Measurements from ENCODE around the gene RASGRF2.

Gene RASGRF2

DNA sequence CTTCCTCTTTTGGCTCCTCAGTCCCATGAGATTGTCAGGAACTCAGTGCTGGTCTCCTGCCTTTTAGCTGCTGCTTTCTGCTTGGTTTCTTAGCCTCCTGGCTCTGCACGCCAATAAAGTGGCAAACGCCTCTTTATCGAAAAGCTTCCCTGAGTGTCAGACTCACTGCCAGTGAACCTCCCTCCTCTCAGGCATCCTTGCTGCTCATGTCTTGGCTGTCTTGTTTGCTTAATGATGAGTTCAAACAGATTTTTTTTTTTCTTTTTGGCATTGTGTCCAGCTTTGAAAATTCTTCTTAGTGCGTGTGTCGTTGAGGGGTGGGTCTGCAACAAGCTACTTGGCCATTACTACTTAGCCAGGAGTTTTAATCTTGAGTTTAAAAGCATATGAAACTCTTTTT, 14.9 kb downstream of the RASGRF2 start:
- H3K9ac ChIP-seq (ENCODE audit: low read length): no peak overlapping the region
- H3K4me3 ChIP-seq (ENCODE audit: low read length): no peak overlapping the region
- no peaks in the 10 kb centered on the region for H3K4me1 ChIP-seq (ENCODE audit: control insufficient read depth, insufficient read depth, low read length)
- no peak overlapping the region for H3K27ac ChIP-seq (ENCODE audit: low read depth, low read length)
- H3K27me3 ChIP-seq (ENCODE audit: control insufficient read depth, insufficient read depth, low read length): no peaks in the 10 kb centered on the region
- no peaks in the 10 kb centered on the region for H3K36me3 ChIP-seq (ENCODE audit: control insufficient read depth, insufficient read depth, low read length)

GRCh38 chr5:80976985-80977384, 16.8 kb downstream of the RASGRF2 start:
- Histone ChIP-seq H3K9ac (ENCODE audit: low read length) (no peak overlapping the region), H3K36me3 (ENCODE audit: control insufficient read depth, insufficient read depth, low read length) (no peaks in the 10 kb centered on the region), H3K4me1 (ENCODE audit: control insufficient read depth, insufficient read depth, low read length) (no peaks in the 10 kb centered on the region), H3K27ac (ENCODE audit: low read depth, low read length) (no peak overlapping the region), H3K27me3 (ENCODE audit: control insufficient read depth, insufficient read depth, low read length) (no peaks in the 10 kb centered on the region), H3K4me3 (ENCODE audit: low read length) (no peak overlapping the region)

GRCh38 chr5:80977764-80978163, 17.6 kb downstream of the RASGRF2 start:
- H3K4me1 ChIP-seq (ENCODE audit: control insufficient read depth, insufficient read depth, low read length): no peaks in the 10 kb centered on the region
- no peaks in the 10 kb centered on the region for H3K36me3 ChIP-seq (ENCODE audit: control insufficient read depth, insufficient read depth, low read length)
- no peaks in the 10 kb centered on the region for H3K27me3 ChIP-seq (ENCODE audit: control insufficient read depth, insufficient read depth, low read length)
- no peak overlapping the region for H3K27ac ChIP-seq (ENCODE audit: low read depth, low read length)
- H3K4me3 ChIP-seq (ENCODE audit: low read length): no peak overlapping the region
- no peak overlapping the region for H3K9ac ChIP-seq (ENCODE audit: low read length)

- no peaks in the 10 kb centered on the region for H3K36me3 ChIP-seq (ENCODE audit: control insufficient read depth, insufficient read depth, low read length)
- no peak overlapping the region for H3K27ac ChIP-seq (ENCODE audit: low read depth, low read length)
- no peaks in the 10 kb centered on the region for H3K4me1 ChIP-seq (ENCODE audit: control insufficient read depth, insufficient read depth, low read length)
- no peak overlapping the region for H3K9ac ChIP-seq (ENCODE audit: low read length)
- H3K4me3 ChIP-seq (ENCODE audit: low read length): no peak overlapping the region
- H3K27me3 ChIP-seq (ENCODE audit: control insufficient read depth, insufficient read depth, low read length): no peaks in the 10 kb centered on the region
Measured at GRCh38 chr5:80978772-80979317, 18.7 kb downstream of the RASGRF2 start.

- no peaks in the 10 kb centered on the region for H3K27me3 ChIP-seq (ENCODE audit: control insufficient read depth, insufficient read depth, low read length)
- H3K36me3 ChIP-seq (ENCODE audit: control insufficient read depth, insufficient read depth, low read length): no peaks in the 10 kb centered on the region
- no peak overlapping the region for H3K27ac ChIP-seq (ENCODE audit: low read depth, low read length)
- H3K4me3 ChIP-seq (ENCODE audit: low read length): no peak overlapping the region
- H3K9ac ChIP-seq (ENCODE audit: low read length): no peak overlapping the region
- H3K4me1 ChIP-seq (ENCODE audit: control insufficient read depth, insufficient read depth, low read length): no peaks in the 10 kb centered on the region
Measured at GRCh38 chr5:80982093-80982492, 21.9 kb downstream of the RASGRF2 start.

GRCh38 chr5:80985600-80986228, 25.6 kb downstream of the RASGRF2 start:
- Histone ChIP-seq H3K27me3 (ENCODE audit: control insufficient read depth, insufficient read depth, low read length) (no peaks in the 10 kb centered on the region), H3K9ac (ENCODE audit: low read length) (no peak overlapping the region), H3K4me3 (ENCODE audit: low read length) (no peak overlapping the region), H3K4me1 (ENCODE audit: control insufficient read depth, insufficient read depth, low read length) (no peaks in the 10 kb centered on the region), H3K27ac (ENCODE audit: low read depth, low read length) (no peak overlapping the region), H3K36me3 (ENCODE audit: control insufficient read depth, insufficient read depth, low read length) (no peaks in the 10 kb centered on the region)

DNA sequence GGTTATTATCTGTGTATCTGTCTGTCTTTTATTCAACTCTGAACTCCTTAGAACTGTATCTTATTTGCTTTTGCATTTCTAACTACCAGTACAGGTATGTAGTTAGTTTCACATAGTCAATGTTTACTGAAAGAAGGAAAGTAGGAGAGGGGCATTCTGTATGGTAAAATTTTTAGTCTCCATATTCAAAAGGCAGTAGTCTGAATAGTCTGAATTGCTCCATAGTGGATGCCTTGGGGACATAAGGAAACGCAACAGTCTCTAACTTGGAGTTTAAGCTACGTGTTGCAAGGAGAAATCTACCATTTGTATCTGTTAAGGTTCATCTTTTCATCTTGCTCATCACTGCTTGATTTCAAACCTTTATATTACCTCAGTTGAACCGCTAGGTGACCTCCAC, 26.2 kb downstream of the RASGRF2 start:
- Histone ChIP-seq H3K27me3 (ENCODE audit: control insufficient read depth, insufficient read depth, low read length) (no peaks in the 10 kb centered on the region), H3K4me1 (ENCODE audit: control insufficient read depth, insufficient read depth, low read length) (no peaks in the 10 kb centered on the region), H3K27ac (ENCODE audit: low read depth, low read length) (no peak overlapping the region), H3K4me3 (ENCODE audit: low read length) (no peak overlapping the region), H3K9ac (ENCODE audit: low read length) (no peak overlapping the region), H3K36me3 (ENCODE audit: control insufficient read depth, insufficient read depth, low read length) (no peaks in the 10 kb centered on the region)

- Histone ChIP-seq H3K27ac (ENCODE audit: low read depth, low read length) (no peak overlapping the region), H3K4me3 (ENCODE audit: low read length) (no peak overlapping the region), H3K36me3 (ENCODE audit: control insufficient read depth, insufficient read depth, low read length) (no peaks in the 10 kb centered on the region), H3K4me1 (ENCODE audit: control insufficient read depth, insufficient read depth, low read length) (no peaks in the 10 kb centered on the region), H3K9ac (ENCODE audit: low read length) (no peak overlapping the region), H3K27me3 (ENCODE audit: control insufficient read depth, insufficient read depth, low read length) (no peaks in the 10 kb centered on the region)
Measured at GRCh38 chr5:80987078-80987766, 27.1 kb downstream of the RASGRF2 start.

DNA sequence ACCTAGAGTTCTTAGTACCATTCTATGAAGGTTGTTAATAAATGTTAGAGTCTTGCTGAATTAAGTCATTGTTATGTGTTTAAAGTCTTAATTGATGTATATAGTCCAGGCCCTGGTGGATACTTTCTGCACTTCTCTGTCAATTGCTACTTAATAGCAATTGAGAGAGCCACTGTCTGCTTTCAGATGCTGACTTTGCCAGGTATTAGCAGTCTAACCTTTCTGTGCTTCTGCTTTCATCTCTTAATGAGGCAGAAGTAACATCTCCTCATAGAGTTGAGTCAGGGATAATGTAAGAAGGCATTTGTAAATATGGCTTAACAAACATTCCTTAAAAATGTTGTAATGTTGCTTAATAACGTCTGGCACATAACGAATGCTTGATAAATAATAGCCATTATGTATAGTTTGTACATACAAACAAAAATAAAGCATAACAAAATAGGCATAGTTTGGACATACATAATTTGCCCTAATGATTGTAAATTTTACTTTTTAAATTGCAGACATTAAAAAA, 28.3 kb downstream of the RASGRF2 start:
- no peak overlapping the region for H3K9ac ChIP-seq (ENCODE audit: low read length)
- no peaks in the 10 kb centered on the region for H3K36me3 ChIP-seq (ENCODE audit: control insufficient read depth, insufficient read depth, low read length)
- no peak overlapping the region for H3K27ac ChIP-seq (ENCODE audit: low read depth, low read length)
- H3K4me3 ChIP-seq (ENCODE audit: low read length): no peak overlapping the region
- H3K27me3 ChIP-seq (ENCODE audit: control insufficient read depth, insufficient read depth, low read length): no peaks in the 10 kb centered on the region
- H3K4me1 ChIP-seq (ENCODE audit: control insufficient read depth, insufficient read depth, low read length): no peaks in the 10 kb centered on the region

DNA sequence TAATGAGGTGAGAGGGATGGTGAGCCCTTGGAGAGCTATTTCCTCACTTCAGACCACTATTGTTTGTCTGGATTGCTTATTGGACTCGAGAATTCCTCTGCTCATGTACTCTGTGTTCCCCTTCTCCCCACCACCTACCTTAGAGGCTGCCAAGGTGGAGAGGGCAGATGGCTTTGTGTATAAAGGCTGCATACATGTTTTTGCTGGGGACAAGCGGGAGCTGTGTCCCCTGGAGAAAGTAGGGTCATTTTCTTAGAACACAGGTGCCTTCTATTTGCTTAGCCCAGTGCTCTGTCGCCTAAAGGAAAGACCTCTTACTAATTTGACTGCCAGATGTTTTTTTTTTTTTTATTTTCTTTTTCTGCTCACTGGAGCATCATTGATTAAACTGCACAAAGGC, 29.7 kb downstream of the RASGRF2 start:
- H3K27ac ChIP-seq (ENCODE audit: low read depth, low read length): no peak overlapping the region
- H3K27me3 ChIP-seq (ENCODE audit: control insufficient read depth, insufficient read depth, low read length): no peaks in the 10 kb centered on the region
- H3K36me3 ChIP-seq (ENCODE audit: control insufficient read depth, insufficient read depth, low read length): no peaks in the 10 kb centered on the region
- H3K4me3 ChIP-seq (ENCODE audit: low read length): no peak overlapping the region
- H3K9ac ChIP-seq (ENCODE audit: low read length): no peak overlapping the region
- no peaks in the 10 kb centered on the region for H3K4me1 ChIP-seq (ENCODE audit: control insufficient read depth, insufficient read depth, low read length)

- Histone ChIP-seq H3K27ac (ENCODE audit: low read depth, low read length) (no peak overlapping the region), H3K36me3 (ENCODE audit: control insufficient read depth, insufficient read depth, low read length) (no peaks in the 10 kb centered on the region), H3K9ac (ENCODE audit: low read length) (no peak overlapping the region), H3K4me1 (ENCODE audit: control insufficient read depth, insufficient read depth, low read length) (no peaks in the 10 kb centered on the region), H3K27me3 (ENCODE audit: control insufficient read depth, insufficient read depth, low read length) (no peaks in the 10 kb centered on the region), H3K4me3 (ENCODE audit: low read length) (no peak overlapping the region)
Measured at GRCh38 chr5:80990527-80990926, 30.4 kb downstream of the RASGRF2 start.

- no peak overlapping the region for H3K4me3 ChIP-seq (ENCODE audit: low read length)
- no peaks in the 10 kb centered on the region for H3K27me3 ChIP-seq (ENCODE audit: control insufficient read depth, insufficient read depth, low read length)
- no peaks in the 10 kb centered on the region for H3K4me1 ChIP-seq (ENCODE audit: control insufficient read depth, insufficient read depth, low read length)
- H3K9ac ChIP-seq (ENCODE audit: low read length): no peak overlapping the region
- H3K36me3 ChIP-seq (ENCODE audit: control insufficient read depth, insufficient read depth, low read length): no peaks in the 10 kb centered on the region
- no peak overlapping the region for H3K27ac ChIP-seq (ENCODE audit: low read depth, low read length)
Measured at GRCh38 chr5:80990971-80991370, 30.8 kb downstream of the RASGRF2 start.

- Histone ChIP-seq H3K9ac (ENCODE audit: low read length) (no peak overlapping the region), H3K36me3 (ENCODE audit: control insufficient read depth, insufficient read depth, low read length) (no peaks in the 10 kb centered on the region), H3K27ac (ENCODE audit: low read depth, low read length) (no peak overlapping the region), H3K4me1 (ENCODE audit: control insufficient read depth, insufficient read depth, low read length) (no peaks in the 10 kb centered on the region), H3K27me3 (ENCODE audit: control insufficient read depth, insufficient read depth, low read length) (no peaks in the 10 kb centered on the region), H3K4me3 (ENCODE audit: low read length) (no peak overlapping the region)
Measured at GRCh38 chr5:80995908-80996307, 35.7 kb downstream of the RASGRF2 start.

Data from rectal smooth muscle tissue (tissue), 1 donor.